ENCODE data around the gene METTL1. TPM values are rescaled to one million over a fixed set of nuclear protein-coding genes. Genes with fewer than 3 reads are reported as not detected.

Gene METTL1
- total RNA-seq, 4 donors from 2014 or later, result 4.4 to 13.7 (median 6.2) TPM

DNA sequence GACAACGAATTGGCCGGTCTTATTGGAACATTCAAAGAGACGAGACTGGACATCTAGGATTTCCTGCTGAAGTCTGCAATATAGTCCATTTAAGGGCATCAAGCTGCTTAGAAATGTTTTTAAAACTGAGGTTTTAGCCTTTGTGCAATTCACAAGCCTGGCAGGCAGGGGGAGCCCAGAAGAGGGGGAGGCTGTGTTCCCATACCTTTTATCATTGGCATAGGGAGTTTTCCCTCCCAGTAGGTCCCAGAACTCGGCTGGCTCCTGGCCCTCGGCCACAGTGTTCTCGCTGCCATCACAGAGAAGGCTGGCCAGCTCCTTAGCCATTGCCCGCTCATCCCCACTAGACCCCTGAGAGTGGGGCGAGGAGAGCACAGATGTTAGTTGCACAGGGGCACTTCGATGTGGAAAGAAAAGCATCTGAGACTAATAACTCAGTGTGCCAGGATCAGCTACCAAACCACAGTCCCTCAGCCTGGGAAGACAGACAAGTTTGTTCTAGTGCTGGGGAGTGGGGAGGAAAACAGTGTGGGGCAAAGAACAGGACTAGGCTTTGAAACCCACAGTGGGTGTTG is 31.5 kb upstream of the METTL1 start:
- TF ChIP-seq CTCF (IDR thresholded peaks at IDR 0.05; ENCODE audit: low read depth), result no peak

DNA sequence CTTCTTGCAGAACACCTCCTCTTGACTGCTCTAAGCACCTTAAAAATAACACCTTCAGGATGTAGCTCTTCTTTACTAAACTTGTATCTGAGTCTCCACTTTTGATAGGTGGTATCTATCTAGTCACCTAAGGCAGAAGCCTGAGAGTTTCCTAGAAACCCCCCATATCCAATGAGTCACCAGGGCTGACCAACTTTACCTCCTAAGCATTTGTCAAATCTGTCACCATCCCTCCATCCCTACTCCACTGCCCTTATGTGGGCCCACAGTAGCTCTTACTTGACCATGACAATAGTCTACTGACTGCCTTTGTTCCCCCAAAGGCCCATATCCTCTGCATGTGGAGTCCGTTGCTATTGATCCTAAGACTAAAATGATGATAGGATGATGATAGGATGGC is 30.7 kb upstream of the METTL1 start:
- no peak for TF ChIP-seq CTCF (IDR thresholded peaks at IDR 0.05; ENCODE audit: low read depth)

GRCh38 chr12:57800965-57801364 is 29.1 kb upstream of the METTL1 start:
- TF ChIP-seq CTCF (IDR thresholded peaks at IDR 0.05; ENCODE audit: low read depth), result no peak

DNA sequence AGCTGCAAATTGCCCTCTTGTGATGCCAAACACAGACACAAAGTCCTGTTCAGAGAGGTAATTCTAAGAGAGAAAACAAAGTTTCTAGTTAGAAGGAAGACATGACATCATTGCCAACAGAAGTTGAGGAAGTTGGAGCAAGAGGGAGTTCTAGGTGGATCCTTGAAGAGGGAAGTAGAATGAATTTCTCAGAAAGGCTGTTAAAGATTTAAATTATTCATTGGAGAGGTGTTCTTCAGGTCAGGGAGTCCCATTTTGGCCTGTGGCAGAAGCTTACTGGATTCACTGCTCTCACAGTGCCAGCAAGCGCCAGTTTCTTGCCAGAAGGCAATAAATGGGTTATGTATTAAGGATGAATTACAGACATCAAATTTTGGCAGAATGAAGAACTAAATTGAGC is 26.0 kb upstream of the METTL1 start:
- TF ChIP-seq CTCF (IDR thresholded peaks at IDR 0.05; ENCODE audit: low read depth), result no peak

DNA sequence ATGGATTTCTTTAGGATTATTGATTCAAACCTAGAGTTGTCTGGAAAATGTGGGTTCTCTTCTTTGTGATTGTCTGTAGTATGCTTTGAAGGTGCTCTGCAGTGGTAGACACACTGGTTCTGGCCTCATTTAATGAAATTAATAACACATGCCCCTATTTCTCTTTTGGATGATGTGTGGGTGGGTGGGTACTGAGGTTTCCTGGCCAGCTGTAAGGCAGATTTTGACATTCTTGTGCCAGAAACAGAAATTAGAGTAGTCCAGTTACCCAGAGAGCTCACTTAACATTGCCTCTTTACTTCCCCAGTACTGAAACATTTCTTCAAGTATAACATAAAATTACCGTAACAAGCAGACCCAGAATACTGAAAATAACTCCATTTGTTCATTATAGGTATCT is 25.1 kb upstream of the METTL1 start:
- TF ChIP-seq CTCF (IDR thresholded peaks at IDR 0.05; ENCODE audit: low read depth), result no peak

- no peak for TF ChIP-seq CTCF (IDR thresholded peaks at IDR 0.05; ENCODE audit: low read depth)
Measured at GRCh38 chr12:57795354-57795753, 23.4 kb upstream of the METTL1 start.

- no peak for TF ChIP-seq CTCF (IDR thresholded peaks at IDR 0.05; ENCODE audit: low read depth)
Measured at GRCh38 chr12:57793920-57794319, 22.0 kb upstream of the METTL1 start.
